ENCODE data around the gene RNF31.

DNA sequence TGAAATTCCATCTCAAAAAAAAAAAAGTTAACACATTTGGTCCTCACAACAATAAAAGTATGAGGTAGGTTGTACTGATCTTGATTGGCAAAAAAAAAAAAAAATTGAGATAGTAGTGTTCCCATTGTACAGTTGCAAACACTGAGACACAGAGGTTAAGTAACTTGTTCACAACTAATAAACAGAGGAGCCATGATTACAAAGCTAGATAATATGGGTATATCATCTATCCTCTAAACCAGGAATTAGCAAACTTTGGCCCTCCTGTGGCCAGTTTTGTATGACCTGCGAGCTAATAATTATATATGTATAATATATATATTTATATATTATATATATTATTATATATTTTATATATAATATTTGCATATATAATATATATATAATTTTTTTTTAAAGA, 13.6 kb upstream of the RNF31 start:
- TF ChIP-seq POLR2AphosphoS5 (IDR thresholded peaks at IDR 0.05; ENCODE audit: low read depth, low read length): no peak
- TF ChIP-seq, protein P1, sequence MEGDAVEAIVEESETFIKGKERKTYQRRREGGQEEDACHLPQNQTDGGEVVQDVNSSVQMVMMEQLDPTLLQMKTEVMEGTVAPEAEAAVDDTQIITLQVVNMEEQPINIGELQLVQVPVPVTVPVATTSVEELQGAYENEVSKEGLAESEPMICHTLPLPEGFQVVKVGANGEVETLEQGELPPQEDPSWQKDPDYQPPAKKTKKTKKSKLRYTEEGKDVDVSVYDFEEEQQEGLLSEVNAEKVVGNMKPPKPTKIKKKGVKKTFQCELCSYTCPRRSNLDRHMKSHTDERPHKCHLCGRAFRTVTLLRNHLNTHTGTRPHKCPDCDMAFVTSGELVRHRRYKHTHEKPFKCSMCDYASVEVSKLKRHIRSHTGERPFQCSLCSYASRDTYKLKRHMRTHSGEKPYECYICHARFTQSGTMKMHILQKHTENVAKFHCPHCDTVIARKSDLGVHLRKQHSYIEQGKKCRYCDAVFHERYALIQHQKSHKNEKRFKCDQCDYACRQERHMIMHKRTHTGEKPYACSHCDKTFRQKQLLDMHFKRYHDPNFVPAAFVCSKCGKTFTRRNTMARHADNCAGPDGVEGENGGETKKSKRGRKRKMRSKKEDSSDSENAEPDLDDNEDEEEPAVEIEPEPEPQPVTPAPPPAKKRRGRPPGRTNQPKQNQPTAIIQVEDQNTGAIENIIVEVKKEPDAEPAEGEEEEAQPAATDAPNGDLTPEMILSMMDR (IDR thresholded peaks at IDR 0.05): no peak
